ENCODE measurements around the gene HNF1A. TPM values are rescaled to one million over a fixed set of nuclear protein-coding genes. Genes with fewer than 3 reads are reported as not detected.

HNF1A gene
- total and polyA plus RNA-seq, 2 donors (not counting 1 experiment from before 2014, with no cell fraction given) = not detected

DNA sequence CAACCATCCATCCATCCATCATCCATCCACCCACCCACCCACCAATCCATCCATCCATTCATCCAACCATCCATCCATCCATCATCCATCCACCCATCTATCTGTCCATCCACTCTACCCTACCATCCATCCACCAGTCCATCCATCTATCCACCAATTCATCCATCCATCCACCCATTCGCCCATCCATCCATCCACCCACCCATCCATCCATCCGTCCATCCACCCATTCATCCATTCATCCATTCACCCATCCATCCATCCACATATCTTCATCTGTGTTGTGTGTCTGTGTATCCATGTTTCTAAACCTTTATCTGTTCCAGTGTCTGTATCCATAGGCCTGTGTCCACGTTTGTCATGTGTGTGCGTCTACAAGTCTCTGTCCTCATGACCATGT is 9.9 kb downstream of the HNF1A start:
- no peak for DNase-seq (ENCODE audit: low read depth in 2 of 2)
- no peak overlapping the region for H3K4me2 ChIP-seq (ENCODE audit: extremely low read depth, insufficient read depth, low read length)
- peaks cover 4% of the 10 kb centered on the region for H3K27me3 ChIP-seq (ENCODE audit: control insufficient read depth, insufficient read depth, low read length)
- no peak overlapping the region for H3K27ac ChIP-seq (ENCODE audit: insufficient read depth, low read length)
- H3K4me1 ChIP-seq (ENCODE audit: control insufficient read depth, extremely low read depth, insufficient read depth, low read length) = no peaks in the 10 kb centered on the region
- H3K36me3 ChIP-seq (ENCODE audit: control insufficient read depth, insufficient read depth, low read length) = no peaks in the 10 kb centered on the region
- no peak overlapping the region for H3K9ac ChIP-seq (ENCODE audit: insufficient read depth, low read length)
- TF ChIP-seq EZH2 (IDR thresholded peaks at IDR 0.05; ENCODE audit: low read length, missing control alignments) = no peak
- TF ChIP-seq, protein P1, sequence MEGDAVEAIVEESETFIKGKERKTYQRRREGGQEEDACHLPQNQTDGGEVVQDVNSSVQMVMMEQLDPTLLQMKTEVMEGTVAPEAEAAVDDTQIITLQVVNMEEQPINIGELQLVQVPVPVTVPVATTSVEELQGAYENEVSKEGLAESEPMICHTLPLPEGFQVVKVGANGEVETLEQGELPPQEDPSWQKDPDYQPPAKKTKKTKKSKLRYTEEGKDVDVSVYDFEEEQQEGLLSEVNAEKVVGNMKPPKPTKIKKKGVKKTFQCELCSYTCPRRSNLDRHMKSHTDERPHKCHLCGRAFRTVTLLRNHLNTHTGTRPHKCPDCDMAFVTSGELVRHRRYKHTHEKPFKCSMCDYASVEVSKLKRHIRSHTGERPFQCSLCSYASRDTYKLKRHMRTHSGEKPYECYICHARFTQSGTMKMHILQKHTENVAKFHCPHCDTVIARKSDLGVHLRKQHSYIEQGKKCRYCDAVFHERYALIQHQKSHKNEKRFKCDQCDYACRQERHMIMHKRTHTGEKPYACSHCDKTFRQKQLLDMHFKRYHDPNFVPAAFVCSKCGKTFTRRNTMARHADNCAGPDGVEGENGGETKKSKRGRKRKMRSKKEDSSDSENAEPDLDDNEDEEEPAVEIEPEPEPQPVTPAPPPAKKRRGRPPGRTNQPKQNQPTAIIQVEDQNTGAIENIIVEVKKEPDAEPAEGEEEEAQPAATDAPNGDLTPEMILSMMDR (conservative IDR thresholded peaks at IDR 0.05 in 1 of 2, IDR thresholded peaks at IDR 0.05 in 1 of 2; ENCODE audit: low read depth in 1 of 2, low read length in 2 of 2) = no peak
- no peaks in the 10 kb centered on the region for H3K79me2 ChIP-seq (ENCODE audit: control insufficient read depth, insufficient read depth, low read length)
- no peaks in the 10 kb centered on the region for H3K9me3 ChIP-seq (ENCODE audit: control insufficient read depth, insufficient read depth, low read depth, low read length)
- H4K20me1 ChIP-seq (ENCODE audit: control insufficient read depth, extremely low read depth, insufficient read depth, low read length) = no peaks in the 10 kb centered on the region
- no peak overlapping the region for H2AFZ ChIP-seq (ENCODE audit: low read length)
- H3K4me3 ChIP-seq (replicated peaks in 1 of 4; ENCODE audit: control extremely low read depth in 1 of 4, insufficient read depth in 1 of 4, low read depth in 3 of 4, low read length in 4 of 4) = no peak overlapping the region

DNA sequence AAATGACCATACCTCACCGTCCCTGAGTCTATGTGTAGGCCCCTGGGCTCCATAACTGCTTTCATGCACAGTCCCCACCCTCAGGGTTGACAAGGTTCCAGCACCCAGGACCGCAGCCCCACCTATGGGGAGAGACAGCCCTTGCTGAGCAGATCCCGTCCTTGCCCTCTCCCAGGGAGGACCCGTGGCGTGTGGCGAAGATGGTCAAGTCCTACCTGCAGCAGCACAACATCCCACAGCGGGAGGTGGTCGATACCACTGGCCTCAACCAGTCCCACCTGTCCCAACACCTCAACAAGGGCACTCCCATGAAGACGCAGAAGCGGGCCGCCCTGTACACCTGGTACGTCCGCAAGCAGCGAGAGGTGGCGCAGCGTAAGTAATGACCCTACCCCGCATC is 10.3 kb downstream of the HNF1A start:
- Histone ChIP-seq H2AFZ (ENCODE audit: low read length) (no peak overlapping the region), H3K4me3 (replicated peaks in 1 of 4; ENCODE audit: control extremely low read depth in 1 of 4, insufficient read depth in 1 of 4, low read depth in 3 of 4, low read length in 4 of 4) (no peak overlapping the region), H3K27ac (ENCODE audit: insufficient read depth, low read length) (no peak overlapping the region), H3K9me3 (ENCODE audit: control insufficient read depth, insufficient read depth, low read depth, low read length) (no peaks in the 10 kb centered on the region), H3K79me2 (ENCODE audit: control insufficient read depth, insufficient read depth, low read length) (no peaks in the 10 kb centered on the region), H3K4me2 (ENCODE audit: extremely low read depth, insufficient read depth, low read length) (no peak overlapping the region), H3K9ac (ENCODE audit: insufficient read depth, low read length) (no peak overlapping the region), H3K36me3 (ENCODE audit: control insufficient read depth, insufficient read depth, low read length) (no peaks in the 10 kb centered on the region), H4K20me1 (ENCODE audit: control insufficient read depth, extremely low read depth, insufficient read depth, low read length) (no peaks in the 10 kb centered on the region), H3K27me3 (ENCODE audit: control insufficient read depth, insufficient read depth, low read length) (peaks cover 4% of the 10 kb centered on the region), H3K4me1 (ENCODE audit: control insufficient read depth, extremely low read depth, insufficient read depth, low read length) (no peaks in the 10 kb centered on the region)
- no peak for DNase-seq (ENCODE audit: low read depth in 2 of 2)
- no peak for TF ChIP-seq EZH2 (IDR thresholded peaks at IDR 0.05; ENCODE audit: low read length, missing control alignments)
- TF ChIP-seq, protein P1 (conservative IDR thresholded peaks at IDR 0.05 in 1 of 2, IDR thresholded peaks at IDR 0.05 in 1 of 2; ENCODE audit: low read depth in 1 of 2, low read length in 2 of 2) = no peak

DNA sequence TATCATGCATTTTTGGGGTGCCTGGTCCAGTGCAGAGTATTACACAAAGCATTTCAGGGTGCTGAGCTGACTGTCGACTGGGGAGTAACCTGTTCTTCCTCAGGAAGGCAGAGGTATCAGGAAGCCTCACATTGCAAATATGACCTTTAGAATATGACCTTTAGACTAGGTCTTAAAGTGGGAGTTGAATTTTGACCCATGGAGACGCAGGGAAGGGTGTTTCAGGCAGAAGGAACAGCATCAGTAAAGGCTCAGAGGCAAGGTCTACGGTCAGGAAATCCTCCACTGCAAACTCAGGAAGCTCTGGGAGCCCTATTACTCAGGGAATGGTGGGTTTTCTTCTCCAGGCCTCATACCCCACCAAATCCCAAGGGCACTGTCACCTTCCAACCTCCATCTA is 11.3 kb downstream of the HNF1A start:
- Histone ChIP-seq H3K4me3 (replicated peaks in 1 of 4; ENCODE audit: control extremely low read depth in 1 of 4, insufficient read depth in 1 of 4, low read depth in 3 of 4, low read length in 4 of 4) (no peak overlapping the region), H3K36me3 (ENCODE audit: control insufficient read depth, insufficient read depth, low read length) (no peaks in the 10 kb centered on the region), H3K9ac (ENCODE audit: insufficient read depth, low read length) (no peak overlapping the region), H2AFZ (ENCODE audit: low read length) (no peak overlapping the region), H3K27me3 (ENCODE audit: control insufficient read depth, insufficient read depth, low read length) (peaks cover 4% of the 10 kb centered on the region), H4K20me1 (ENCODE audit: control insufficient read depth, extremely low read depth, insufficient read depth, low read length) (no peaks in the 10 kb centered on the region), H3K9me3 (ENCODE audit: control insufficient read depth, insufficient read depth, low read depth, low read length) (no peaks in the 10 kb centered on the region), H3K27ac (ENCODE audit: insufficient read depth, low read length) (no peak overlapping the region), H3K4me2 (ENCODE audit: extremely low read depth, insufficient read depth, low read length) (no peak overlapping the region), H3K79me2 (ENCODE audit: control insufficient read depth, insufficient read depth, low read length) (no peaks in the 10 kb centered on the region), H3K4me1 (ENCODE audit: control insufficient read depth, extremely low read depth, insufficient read depth, low read length) (no peaks in the 10 kb centered on the region)
- no peak for TF ChIP-seq EZH2 (IDR thresholded peaks at IDR 0.05; ENCODE audit: low read length, missing control alignments)
- TF ChIP-seq, protein P1 (conservative IDR thresholded peaks at IDR 0.05 in 1 of 2, IDR thresholded peaks at IDR 0.05 in 1 of 2; ENCODE audit: low read depth in 1 of 2, low read length in 2 of 2) = no peak
- DNase-seq (ENCODE audit: low read depth in 2 of 2) = no peak

All from fibroblast of lung (primary cell).